ENCODE data around the gene HDAC4.

The HDAC4 gene

GRCh38 chr2:239201531-239201876, 199.3 kb downstream of the HDAC4 start:
- DNase-seq (ENCODE audit: low read depth in 2 of 2), result no peak

GRCh38 chr2:239200646-239201530, 199.9 kb downstream of the HDAC4 start:
- DNase-seq (ENCODE audit: low read depth in 2 of 2), result no peak

DNA sequence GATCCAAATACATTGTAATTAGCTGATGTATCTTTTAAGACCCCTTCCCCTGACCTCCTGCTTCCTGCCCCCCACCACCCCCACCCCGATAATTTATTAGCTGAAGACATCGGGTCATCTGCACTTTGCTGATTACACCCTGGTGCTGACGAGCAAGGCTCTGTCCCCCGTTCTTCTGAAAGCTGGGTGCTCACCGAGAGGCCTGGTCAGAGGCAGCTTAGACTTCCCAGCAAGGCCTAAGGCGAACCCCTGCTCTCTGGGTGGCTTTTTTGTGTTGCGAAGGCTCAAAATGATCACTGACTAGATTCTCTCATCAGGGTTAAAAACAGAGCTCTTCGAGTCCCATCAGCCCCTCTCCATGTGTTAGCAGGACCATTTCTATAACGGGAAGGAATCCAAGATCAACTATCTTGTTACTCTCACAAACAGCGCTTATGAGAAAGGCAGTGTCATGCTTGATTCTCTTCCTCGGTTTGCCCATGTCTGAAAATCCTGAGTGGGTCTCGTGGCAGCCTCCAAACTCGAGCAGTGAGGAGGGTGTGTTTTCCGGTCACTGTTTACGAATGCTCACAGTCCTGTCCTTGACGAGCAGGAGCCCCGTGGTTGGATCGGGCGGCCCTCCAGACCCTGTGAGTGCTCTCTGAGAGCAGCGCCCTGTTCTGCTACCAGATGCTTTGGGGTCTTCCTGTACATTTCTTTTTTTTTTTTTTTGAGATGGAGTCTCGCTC, 201.6 kb downstream of the HDAC4 start:
- DNase-seq (ENCODE audit: low read depth in 2 of 2), result no peak

DNA sequence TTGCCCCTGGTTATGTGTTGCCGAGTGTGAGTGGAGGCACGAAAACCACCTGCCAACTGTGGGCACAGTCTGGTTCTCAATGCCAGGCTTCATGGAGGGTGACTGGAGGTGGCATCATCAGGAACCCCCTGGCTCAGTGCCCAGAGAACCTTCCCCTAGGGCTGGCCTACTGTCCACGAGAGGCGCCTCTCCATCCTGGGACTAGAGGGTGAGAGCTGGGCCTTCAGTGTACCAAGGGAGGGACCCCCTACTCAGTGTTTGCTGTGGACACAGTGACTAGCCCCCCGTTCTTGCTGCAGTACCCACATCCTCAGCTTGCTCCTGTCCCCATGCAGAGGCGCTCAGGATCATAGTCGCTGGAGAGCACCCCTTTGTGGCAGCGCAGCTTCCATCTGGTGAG, 202.6 kb downstream of the HDAC4 start:
- DNase-seq (ENCODE audit: low read depth in 2 of 2), result no peak

- DNase-seq (ENCODE audit: low read depth in 2 of 2), result no peak
These were observed 203.7 kb downstream of the HDAC4 start for GRCh38 chr2:239197146-239197545.

- DNase-seq (ENCODE audit: low read depth in 2 of 2), result no peak
These were observed 204.3 kb downstream of the HDAC4 start for GRCh38 chr2:239196474-239197021.

GRCh38 chr2:239195992-239196391, 204.8 kb downstream of the HDAC4 start:
- DNase-seq (ENCODE audit: low read depth in 2 of 2), result no peak

DNA sequence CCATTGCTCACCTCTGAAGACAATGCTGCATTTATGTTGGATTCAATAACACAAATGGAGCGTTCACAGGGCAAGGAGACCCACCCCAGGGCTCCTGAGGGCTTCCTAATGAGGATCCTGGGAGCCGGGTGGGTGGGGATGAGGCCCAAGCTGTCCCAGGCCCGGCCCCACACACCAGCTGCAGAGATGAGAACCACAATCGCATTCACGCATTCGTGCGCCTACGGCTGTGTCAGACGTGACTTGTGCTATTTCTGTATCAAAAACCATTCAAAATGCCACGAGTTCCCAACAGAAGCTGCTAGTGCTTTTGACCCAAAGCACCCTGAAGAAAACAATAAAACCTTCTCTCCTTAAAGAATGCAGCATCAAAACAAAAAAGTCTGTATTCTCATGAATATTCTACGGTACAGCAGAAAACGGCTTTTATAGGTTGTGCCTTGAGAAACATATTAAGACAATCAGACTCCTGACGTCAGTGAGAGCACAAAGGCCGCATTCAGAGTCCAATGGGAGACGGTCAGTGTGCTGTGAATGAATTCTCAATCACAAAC, 205.4 kb downstream of the HDAC4 start:
- DNase-seq (ENCODE audit: low read depth in 2 of 2), result no peak

DNA sequence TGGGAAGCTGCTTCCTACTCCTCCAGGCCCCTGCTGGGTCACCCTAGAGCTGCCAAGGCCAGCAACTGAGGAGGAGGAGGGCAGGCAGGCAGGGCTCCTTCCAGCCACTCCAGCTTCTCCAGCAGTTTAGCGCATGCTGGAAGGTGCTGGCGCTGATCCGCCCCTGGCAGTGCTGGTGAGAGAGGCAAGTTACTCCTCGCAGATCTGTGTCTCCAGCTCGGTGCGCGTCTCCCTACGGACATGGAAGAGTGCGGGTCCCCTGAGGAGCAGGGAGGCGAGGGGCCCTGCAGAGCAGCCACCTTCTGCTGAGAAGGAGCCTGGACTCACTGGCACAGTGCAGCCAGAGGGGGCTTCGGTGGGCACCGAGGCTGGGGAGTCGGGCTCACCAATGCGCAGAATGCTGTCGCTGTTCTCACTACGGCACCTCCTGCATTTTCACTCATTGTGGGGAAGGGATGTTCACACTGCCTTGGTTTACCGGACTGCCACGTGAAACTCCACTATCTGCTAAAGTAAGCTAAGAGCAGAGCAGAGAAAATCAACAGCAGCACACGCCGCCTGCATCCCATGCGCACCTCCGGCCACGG, 206.0 kb downstream of the HDAC4 start:
- DNase-seq (ENCODE audit: low read depth in 2 of 2), result no peak

DNA sequence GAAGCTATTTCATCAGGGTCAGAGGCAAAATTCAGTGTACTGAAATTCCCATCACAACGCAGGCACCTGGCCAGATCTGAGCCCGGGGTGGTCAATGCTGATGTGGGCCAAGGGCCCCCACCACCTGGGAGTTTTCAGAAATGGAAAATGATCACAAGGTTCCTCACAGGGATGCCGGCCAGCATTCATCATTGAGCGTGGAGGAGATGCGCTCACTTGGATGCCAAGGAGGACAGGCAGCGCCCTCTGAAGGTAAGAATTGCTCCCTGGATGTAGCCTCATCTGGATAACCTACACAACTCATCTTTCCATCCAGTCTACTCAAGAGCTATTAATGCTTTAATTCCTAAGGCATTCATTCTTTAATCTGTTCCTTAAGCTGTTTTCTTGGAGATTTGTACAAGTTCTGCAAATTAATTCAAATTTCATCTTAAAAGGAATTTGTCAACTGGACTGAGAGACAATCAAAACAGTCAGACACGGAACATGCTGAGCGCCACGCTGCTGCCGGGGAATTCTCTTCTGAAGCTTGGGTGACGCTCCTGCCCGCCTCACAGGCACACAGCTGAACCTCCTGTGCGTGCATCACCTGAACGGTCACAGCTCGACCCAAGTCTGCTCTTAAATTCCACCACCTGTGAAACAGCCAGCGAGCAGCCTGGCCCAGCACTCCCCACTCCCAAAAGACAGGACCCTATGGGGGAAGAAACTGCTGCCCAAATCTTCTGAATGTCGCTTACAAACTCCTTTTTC, 206.7 kb downstream of the HDAC4 start:
- DNase-seq (ENCODE audit: low read depth in 2 of 2), result no peak

- DNase-seq (ENCODE audit: low read depth in 2 of 2), result no peak
These were observed 207.4 kb downstream of the HDAC4 start for GRCh38 chr2:239193401-239193811.

- no peak for DNase-seq (ENCODE audit: low read depth in 2 of 2)
These were observed 207.8 kb downstream of the HDAC4 start for GRCh38 chr2:239192975-239193374.

GRCh38 chr2:239192456-239192855, 208.4 kb downstream of the HDAC4 start:
- DNase-seq (ENCODE audit: low read depth in 2 of 2), result no peak

GRCh38 chr2:239190921-239191885, 209.6 kb downstream of the HDAC4 start:
- no peak for DNase-seq (ENCODE audit: low read depth in 2 of 2)

GRCh38 chr2:239190361-239190760, 210.5 kb downstream of the HDAC4 start:
- DNase-seq (ENCODE audit: low read depth in 2 of 2), result no peak

GRCh38 chr2:239189711-239190131, 211.1 kb downstream of the HDAC4 start:
- no peak for DNase-seq (ENCODE audit: low read depth in 2 of 2)

DNA sequence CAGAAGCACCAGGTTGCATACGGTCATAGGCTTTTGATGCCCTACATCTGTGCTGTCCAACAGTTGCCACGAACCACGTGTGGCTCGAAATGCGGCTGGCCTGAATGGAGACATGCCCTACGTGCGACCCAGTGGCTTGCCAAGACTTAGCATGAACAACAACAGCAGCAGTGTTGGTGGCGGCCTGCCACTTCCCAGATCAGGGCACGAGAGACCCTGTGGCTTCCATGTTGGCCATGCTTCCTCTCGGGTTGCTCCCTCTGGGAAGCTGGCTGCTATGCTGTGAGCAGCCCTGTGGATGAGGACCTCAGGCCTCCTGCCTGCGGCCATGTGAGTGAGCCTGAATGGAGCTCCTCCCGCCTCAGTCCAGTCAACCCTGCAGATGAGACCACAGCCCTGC, 212.3 kb downstream of the HDAC4 start:
- no peak for DNase-seq (ENCODE audit: low read depth in 2 of 2)

- DNase-seq (ENCODE audit: low read depth in 2 of 2), result no peak
These were observed 213.2 kb downstream of the HDAC4 start for GRCh38 chr2:239187464-239188253.
